ENCODE data around the gene EHF.

EHF gene

GRCh38 chr11:34707462-34707840 is 86.6 kb downstream of the EHF start:
- H3K4me3 ChIP-seq (ENCODE audit: low read depth, low read length): no peak overlapping the region
- no peaks in the 10 kb centered on the region for H3K9me3 ChIP-seq (ENCODE audit: control insufficient read depth, insufficient read depth, low read depth, low read length)
- no peak overlapping the region for H3K27ac ChIP-seq (ENCODE audit: extremely low read depth, low read depth, low read length)
- no peaks in the 10 kb centered on the region for H3K4me1 ChIP-seq (ENCODE audit: control insufficient read depth, insufficient read depth, low read length)
- CTCF ChIA-PET: no interaction called here
- no peaks in the 10 kb centered on the region for H3K36me3 ChIP-seq (ENCODE audit: control insufficient read depth in 2 of 2, insufficient read depth in 1 of 2, low read length in 2 of 2)
- TF ChIP-seq ZNF23 (tag by site-specific recombination; IDR thresholded peaks at IDR 0.05; ENCODE audit: borderline replicate concordance) (no peak), ZNF223 (tag by site-specific recombination; IDR thresholded peaks at IDR 0.05) (no peak), ZNF654 (tag by site-specific recombination; IDR thresholded peaks at IDR 0.05; ENCODE audit: low read depth) (no peak), ZNF747 (tag by site-specific recombination; IDR thresholded peaks at IDR 0.05) (no peak), ZIC2 (tag by site-specific recombination; IDR thresholded peaks at IDR 0.05) (no peak), ZNF513 (tag by site-specific recombination; IDR thresholded peaks at IDR 0.05) (no peak), ZNF350 (tag by site-specific recombination; IDR thresholded peaks at IDR 0.05) (no peak), ZNF175 (tag by site-specific recombination; IDR thresholded peaks at IDR 0.05) (no peak), ZNF548 (tag by site-specific recombination; IDR thresholded peaks at IDR 0.05) (no peak), ZNF121 (tag by site-specific recombination; IDR thresholded peaks at IDR 0.05) (no peak), ZFHX2 (tag by site-specific recombination; conservative IDR thresholded peaks at IDR 0.05) (no peak), ZNF510 (tag by site-specific recombination; IDR thresholded peaks at IDR 0.05; ENCODE audit: insufficient replicate concordance) (no peak), ZNF571 (tag by site-specific recombination; IDR thresholded peaks at IDR 0.05) (no peak), ZBTB10 (tag by site-specific recombination; IDR thresholded peaks at IDR 0.05) (no peak), ZSCAN23 (tag by site-specific recombination; IDR thresholded peaks at IDR 0.05) (no peak)
- POLR2A ChIA-PET: no interaction called here
